Urinary bladder (tissue), 4 donors: ENCODE measurements around the gene PTPRD. TPM values are rescaled to one million over a fixed set of nuclear protein-coding genes. Genes with fewer than 3 reads are reported as not detected.
"Not testable (repeated sequence)": the region's sequence is repeated elsewhere in the genome, so short reads cannot be mapped to it uniquely, and the experiment has no call there.

Source experiments
- DNase-seq: peaks from one replicate; pipeline ENCODE4 v3.0.0-alpha.2; 2015; ENCODE audit errors: extremely low spot score
- H3K27ac ChIP-seq: one replicate; pipeline ENCODE4 v1.5.1; 2013; ENCODE audit warnings: low read depth, mild to moderate bottlenecking, moderate library complexity
- H3K36me3 ChIP-seq: one replicate; pipeline ENCODE4 v1.6.1; 2013; ENCODE audit warnings: mild to moderate bottlenecking, moderate library complexity; ENCODE audit not compliant: insufficient read depth
- H3K4me1 ChIP-seq: one replicate; pipeline ENCODE4 v1.6.1; 2013; ENCODE audit warnings: mild to moderate bottlenecking, moderate library complexity; ENCODE audit not compliant: insufficient read depth
- H3K4me3 ChIP-seq: one replicate; pipeline ENCODE4 v1.5.1; 2013; ENCODE audit warnings: low read depth, low read length
- WGBS: extraction: QIAGEN DNeasy Blood & Tissue Kit; methylation state at CpG from one replicate; pipeline ENCODE4 v1.1.7; 2013; 5-methylcytosine and 5-hydroxymethylcytosine counted together
- polyA plus RNA-seq: library from polyadenylated mRNA; stranded (reverse); fragments of 200-250 nt; gene quantifications from one replicate; pipeline ENCODE4 v1.2.3, GENCODE V29; 2013
- total RNA-seq: library from RNA; depleted of rRNA; stranded (reverse); fragments of >200 nt; gene quantifications from one replicate; pipeline ENCODE4 v1.2.3, GENCODE V29; 2014
- donor health status: healthy with polysubstance abuse.
- donor health status: healthy.

Gene PTPRD
- total and polyA plus RNA-seq, 2 donors: 7.3 to 210 TPM

GRCh38 chr9:9045072-9045471 lies 1567.7 kb downstream of the PTPRD start:
- H3K27ac ChIP-seq: no peak overlapping the region
- DNase-seq: no peak
- H3K4me1 ChIP-seq: no peaks in the 10 kb centered on the region
- H3K36me3 ChIP-seq: peaks cover 2% of the 10 kb centered on the region
- H3K4me3 ChIP-seq: no peak overlapping the region
- WGBS: 51% methylated on average over 4 of the region's 4 CpGs

- not testable (repeated sequence) for DNase-seq, H3K4me3 ChIP-seq, H3K36me3 ChIP-seq, H3K27ac ChIP-seq, H3K4me1 ChIP-seq
- 98% methylated on average over 3 of the region's 3 CpGs for WGBS
Measured at GRCh38 chr9:9043788-9044187, 1569.0 kb downstream of the PTPRD start.

GRCh38 chr9:9041756-9042155 lies 1571.0 kb downstream of the PTPRD start:
- H3K4me1 ChIP-seq: no peaks in the 10 kb centered on the region
- no peak overlapping the region for H3K4me3 ChIP-seq
- H3K27ac ChIP-seq: no peak overlapping the region
- no peak for DNase-seq
- 25% methylated on average over 3 of the region's 3 CpGs for WGBS
- peaks cover 2% of the 10 kb centered on the region for H3K36me3 ChIP-seq

GRCh38 chr9:9033022-9033421 lies 1579.8 kb downstream of the PTPRD start:
- no peak overlapping the region for H3K27ac ChIP-seq
- no peaks in the 10 kb centered on the region for H3K4me1 ChIP-seq
- DNase-seq: no peak
- H3K4me3 ChIP-seq: no peak overlapping the region
- 54% methylated on average over 2 of the region's 2 CpGs for WGBS
- H3K36me3 ChIP-seq: no peaks in the 10 kb centered on the region

GRCh38 chr9:9016597-9016996 lies 1596.2 kb downstream of the PTPRD start:
- H3K27ac ChIP-seq: no peak overlapping the region
- H3K36me3 ChIP-seq: no peaks in the 10 kb centered on the region
- no peak for DNase-seq
- 81% methylated on average over 3 of the region's 3 CpGs for WGBS
- no peak overlapping the region for H3K4me3 ChIP-seq
- no peaks in the 10 kb centered on the region for H3K4me1 ChIP-seq

- no peak for DNase-seq
- WGBS: 85% methylated on average over 3 of the region's 3 CpGs
Measured at GRCh38 chr9:9004810-9005209, 1608.0 kb downstream of the PTPRD start.

GRCh38 chr9:9002826-9003583 lies 1609.8 kb downstream of the PTPRD start:
- no peak for DNase-seq
- Histone ChIP-seq H3K4me3 (no peak overlapping the region), H3K27ac (no peak overlapping the region), H3K36me3 (no peaks in the 10 kb centered on the region), H3K4me1 (no peaks in the 10 kb centered on the region)
- 47% methylated on average over 5 of the region's 5 CpGs for WGBS

More at GRCh38 chr9:9004810-9005209, 1608.0 kb downstream of the PTPRD start:
- no peaks in the 10 kb centered on the region for H3K4me1 ChIP-seq
- no peak overlapping the region for H3K4me3 ChIP-seq
- no peak overlapping the region for H3K27ac ChIP-seq
- H3K36me3 ChIP-seq: no peaks in the 10 kb centered on the region

GRCh38 chr9:8980496-8981013 lies 1632.2 kb downstream of the PTPRD start:
- WGBS: 27% methylated on average over 2 of the region's 2 CpGs
- no peak overlapping the region for H3K27ac ChIP-seq
- H3K36me3 ChIP-seq: no peaks in the 10 kb centered on the region
- H3K4me3 ChIP-seq: no peak overlapping the region
- H3K4me1 ChIP-seq: no peaks in the 10 kb centered on the region
- no peak for DNase-seq

GRCh38 chr9:8978334-8978733 lies 1634.5 kb downstream of the PTPRD start:
- H3K27ac ChIP-seq: no peak overlapping the region
- no peaks in the 10 kb centered on the region for H3K36me3 ChIP-seq
- WGBS: 86% methylated on average over 6 of the region's 6 CpGs
- H3K4me1 ChIP-seq: no peaks in the 10 kb centered on the region
- no peak for DNase-seq
- H3K4me3 ChIP-seq: no peak overlapping the region

GRCh38 chr9:8968350-8968749 lies 1644.5 kb downstream of the PTPRD start:
- WGBS: 75% methylated on average over 3 of the region's 3 CpGs
- not testable (repeated sequence) for H3K36me3 ChIP-seq, H3K4me1 ChIP-seq, H3K4me3 ChIP-seq, DNase-seq, H3K27ac ChIP-seq

- Histone ChIP-seq H3K27ac (no peak overlapping the region), H3K36me3 (no peaks in the 10 kb centered on the region), H3K4me3 (no peak overlapping the region), H3K4me1 (no peaks in the 10 kb centered on the region)
- DNase-seq: no peak
Measured at GRCh38 chr9:8963885-8964284, 1648.9 kb downstream of the PTPRD start.

GRCh38 chr9:8962084-8962483 lies 1650.7 kb downstream of the PTPRD start:
- Histone ChIP-seq H3K4me1 (no peaks in the 10 kb centered on the region), H3K27ac (no peak overlapping the region), H3K36me3 (no peaks in the 10 kb centered on the region), H3K4me3 (no peak overlapping the region)
- 92% methylated on average over 2 of the region's 2 CpGs for WGBS
- DNase-seq: no peak

GRCh38 chr9:8961186-8961851 lies 1651.5 kb downstream of the PTPRD start:
- 73% methylated on average over 4 of the region's 4 CpGs for WGBS
- no peak for DNase-seq
- H3K27ac ChIP-seq: no peak overlapping the region
- H3K4me1 ChIP-seq: no peaks in the 10 kb centered on the region
- H3K36me3 ChIP-seq: no peaks in the 10 kb centered on the region
- H3K4me3 ChIP-seq: no peak overlapping the region

GRCh38 chr9:8960254-8960653 lies 1652.5 kb downstream of the PTPRD start:
- H3K27ac ChIP-seq: no peak overlapping the region
- H3K4me3 ChIP-seq: no peak overlapping the region
- no peaks in the 10 kb centered on the region for H3K4me1 ChIP-seq
- DNase-seq: no peak
- no peaks in the 10 kb centered on the region for H3K36me3 ChIP-seq
- WGBS: 91% methylated on average over 3 of the region's 3 CpGs
